ENCODE results near the gene OBSCN. TPM values are rescaled to one million over a fixed set of nuclear protein-coding genes. Genes with fewer than 3 reads are reported as not detected.
"Not testable (repeated sequence)": the region's sequence is repeated elsewhere in the genome, so short reads cannot be mapped to it uniquely, and the experiment has no call there.

Gene OBSCN
- total RNA-seq, 1 donor from 2014 or later, result 7.6 TPM

DNA sequence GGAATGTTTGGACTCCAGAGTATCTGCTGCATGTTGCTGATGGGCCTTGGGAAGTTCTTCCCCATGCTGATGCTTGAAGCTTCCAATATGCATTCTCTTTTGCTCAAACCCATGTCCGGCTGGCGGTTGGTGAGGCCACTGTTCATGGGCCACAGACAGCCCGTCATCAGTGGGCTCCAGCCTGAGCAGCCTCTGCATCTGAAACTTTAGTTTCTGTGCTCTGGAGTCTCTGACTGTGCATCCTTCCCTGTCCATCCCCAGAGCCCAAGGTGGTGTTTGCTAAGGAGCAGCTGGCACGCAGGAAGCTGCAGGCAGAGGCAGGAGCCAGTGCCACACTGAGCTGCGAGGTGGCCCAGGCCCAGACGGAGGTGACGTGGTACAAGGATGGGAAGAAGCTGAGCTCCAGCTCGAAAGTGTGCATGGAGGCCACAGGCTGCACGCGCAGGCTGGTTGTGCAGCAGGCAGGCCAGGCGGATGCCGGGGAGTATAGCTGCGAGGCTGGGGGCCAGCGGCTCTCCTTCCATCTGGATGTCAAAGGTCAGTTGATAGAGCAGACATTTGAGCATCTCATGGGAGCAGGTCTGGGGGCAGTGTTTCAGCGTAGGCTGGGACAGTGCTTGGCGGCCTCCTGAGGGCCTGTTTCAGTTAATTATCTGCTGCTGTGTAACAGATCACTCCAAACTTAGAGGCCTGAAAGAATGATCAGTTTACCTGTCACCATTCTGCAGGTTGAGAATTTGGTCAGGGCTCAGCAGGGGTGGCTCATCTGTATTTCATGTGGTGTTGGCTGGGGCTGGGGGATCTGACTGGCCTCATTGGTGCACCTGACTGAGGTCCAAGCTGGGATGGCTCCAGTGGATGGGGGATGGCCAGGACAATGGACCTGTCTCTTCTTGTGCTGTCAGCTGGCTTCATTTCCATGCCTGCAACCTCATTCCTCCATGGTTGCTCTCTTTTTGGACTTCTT, 16.6 kb downstream of the OBSCN start:
- H3K4me3 ChIP-seq (ENCODE audit: low read depth, low read length), result no peak overlapping the region
- H3K27me3 ChIP-seq (ENCODE audit: control insufficient read depth, insufficient read depth, low read length), result no peaks in the 10 kb centered on the region
- H3K36me3 ChIP-seq (ENCODE audit: control insufficient read depth, insufficient read depth, low read length), result peaks cover 13% of the 10 kb centered on the region
- TF ChIP-seq, protein P1, sequence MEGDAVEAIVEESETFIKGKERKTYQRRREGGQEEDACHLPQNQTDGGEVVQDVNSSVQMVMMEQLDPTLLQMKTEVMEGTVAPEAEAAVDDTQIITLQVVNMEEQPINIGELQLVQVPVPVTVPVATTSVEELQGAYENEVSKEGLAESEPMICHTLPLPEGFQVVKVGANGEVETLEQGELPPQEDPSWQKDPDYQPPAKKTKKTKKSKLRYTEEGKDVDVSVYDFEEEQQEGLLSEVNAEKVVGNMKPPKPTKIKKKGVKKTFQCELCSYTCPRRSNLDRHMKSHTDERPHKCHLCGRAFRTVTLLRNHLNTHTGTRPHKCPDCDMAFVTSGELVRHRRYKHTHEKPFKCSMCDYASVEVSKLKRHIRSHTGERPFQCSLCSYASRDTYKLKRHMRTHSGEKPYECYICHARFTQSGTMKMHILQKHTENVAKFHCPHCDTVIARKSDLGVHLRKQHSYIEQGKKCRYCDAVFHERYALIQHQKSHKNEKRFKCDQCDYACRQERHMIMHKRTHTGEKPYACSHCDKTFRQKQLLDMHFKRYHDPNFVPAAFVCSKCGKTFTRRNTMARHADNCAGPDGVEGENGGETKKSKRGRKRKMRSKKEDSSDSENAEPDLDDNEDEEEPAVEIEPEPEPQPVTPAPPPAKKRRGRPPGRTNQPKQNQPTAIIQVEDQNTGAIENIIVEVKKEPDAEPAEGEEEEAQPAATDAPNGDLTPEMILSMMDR (IDR thresholded peaks at IDR 0.05; ENCODE audit: insufficient read depth, low read length, severe bottlenecking), result no peak
- no peak for FAIRE-seq
- no peak for DNase-seq (ENCODE audit: low read depth)

DNA sequence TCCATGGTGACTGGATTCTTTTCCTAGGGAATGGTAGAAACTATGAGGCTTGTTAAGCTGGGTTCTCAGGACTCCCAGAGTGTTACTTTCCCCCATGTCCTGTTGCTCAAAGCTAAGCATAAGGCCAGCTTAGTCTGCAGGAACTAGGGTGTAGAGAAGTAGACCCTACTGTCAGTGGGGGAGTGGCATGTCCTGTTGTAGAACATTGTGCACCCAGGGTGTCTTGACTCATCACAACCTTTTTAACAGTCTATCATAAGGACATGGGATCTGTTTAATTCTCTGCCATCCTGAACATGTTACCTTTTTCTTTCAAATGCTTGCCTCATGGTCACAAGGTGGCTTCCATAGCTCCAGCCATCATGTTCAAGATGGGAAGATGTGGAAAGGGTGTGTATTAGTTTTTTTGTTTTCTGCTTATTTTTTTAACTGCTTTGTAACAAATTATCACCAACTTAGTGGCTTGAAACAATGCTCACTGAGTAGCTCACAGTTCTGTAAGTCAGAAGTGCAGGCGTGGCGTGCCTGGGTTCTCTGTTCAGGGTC, 17.4 kb downstream of the OBSCN start:
- FAIRE-seq, result peak; percentile 58
- DNase-seq (ENCODE audit: low read depth), result no peak
- Histone ChIP-seq H3K27me3 (ENCODE audit: control insufficient read depth, insufficient read depth, low read length) (no peaks in the 10 kb centered on the region), H3K36me3 (ENCODE audit: control insufficient read depth, insufficient read depth, low read length) (peaks cover 13% of the 10 kb centered on the region), H3K4me3 (ENCODE audit: low read depth, low read length) (no peak overlapping the region)
- TF ChIP-seq, protein P1 (IDR thresholded peaks at IDR 0.05; ENCODE audit: insufficient read depth, low read length, severe bottlenecking), result no peak

GRCh38 chr1:228225740-228226139, 17.9 kb downstream of the OBSCN start:
- H3K4me3 ChIP-seq (ENCODE audit: low read depth, low read length), result no peak overlapping the region
- H3K27me3 ChIP-seq (ENCODE audit: control insufficient read depth, insufficient read depth, low read length), result no peaks in the 10 kb centered on the region
- FAIRE-seq (no peak), DNase-seq (ENCODE audit: low read depth) (no peak)
- TF ChIP-seq, protein P1 (IDR thresholded peaks at IDR 0.05; ENCODE audit: insufficient read depth, low read length, severe bottlenecking), result no peak
- peaks cover 11% of the 10 kb centered on the region for H3K36me3 ChIP-seq (ENCODE audit: control insufficient read depth, insufficient read depth, low read length)

DNA sequence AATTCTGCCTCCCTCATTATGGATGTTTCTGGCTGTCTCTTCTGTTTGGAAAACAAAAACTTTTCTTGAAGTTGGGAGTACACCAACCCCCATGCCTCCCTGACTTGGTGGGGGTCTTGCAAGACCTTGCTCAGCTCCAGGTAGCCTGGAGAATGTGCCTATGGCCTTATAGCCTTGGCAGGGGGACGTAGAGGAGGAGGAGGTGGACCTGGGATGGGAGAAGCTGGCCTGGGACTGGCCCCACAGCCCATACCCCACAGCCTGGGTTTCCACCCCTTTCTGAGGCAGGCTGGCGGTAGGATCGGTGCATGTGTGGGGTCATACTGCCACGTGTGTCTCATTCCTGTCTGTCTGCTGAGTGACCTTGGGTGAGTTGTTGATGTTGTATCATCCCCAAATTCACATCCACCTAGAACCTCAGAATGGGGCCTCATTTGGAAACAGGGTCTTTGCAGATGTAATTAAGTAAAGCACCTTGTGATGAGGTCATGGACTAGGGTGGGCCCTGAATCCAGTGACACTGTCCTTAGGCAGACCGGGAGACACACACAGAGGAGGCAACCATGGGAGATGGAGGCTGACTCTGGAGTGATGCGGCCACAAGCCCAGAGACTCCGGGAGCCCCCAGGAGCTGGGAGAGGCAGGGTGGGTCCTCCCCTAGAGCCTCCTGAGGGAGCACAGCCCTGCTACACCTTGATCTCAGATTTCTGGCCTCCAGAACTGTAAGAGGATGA, 18.5 kb downstream of the OBSCN start:
- Histone ChIP-seq H3K27me3 (ENCODE audit: control insufficient read depth, insufficient read depth, low read length) (no peaks in the 10 kb centered on the region), H3K4me3 (ENCODE audit: low read depth, low read length) (no peak overlapping the region), H3K36me3 (ENCODE audit: control insufficient read depth, insufficient read depth, low read length) (peaks cover 11% of the 10 kb centered on the region)
- TF ChIP-seq, protein P1 (IDR thresholded peaks at IDR 0.05; ENCODE audit: insufficient read depth, low read length, severe bottlenecking), result no peak
- DNase-seq (ENCODE audit: low read depth) (no peak), FAIRE-seq (peak; percentile 47)

DNA sequence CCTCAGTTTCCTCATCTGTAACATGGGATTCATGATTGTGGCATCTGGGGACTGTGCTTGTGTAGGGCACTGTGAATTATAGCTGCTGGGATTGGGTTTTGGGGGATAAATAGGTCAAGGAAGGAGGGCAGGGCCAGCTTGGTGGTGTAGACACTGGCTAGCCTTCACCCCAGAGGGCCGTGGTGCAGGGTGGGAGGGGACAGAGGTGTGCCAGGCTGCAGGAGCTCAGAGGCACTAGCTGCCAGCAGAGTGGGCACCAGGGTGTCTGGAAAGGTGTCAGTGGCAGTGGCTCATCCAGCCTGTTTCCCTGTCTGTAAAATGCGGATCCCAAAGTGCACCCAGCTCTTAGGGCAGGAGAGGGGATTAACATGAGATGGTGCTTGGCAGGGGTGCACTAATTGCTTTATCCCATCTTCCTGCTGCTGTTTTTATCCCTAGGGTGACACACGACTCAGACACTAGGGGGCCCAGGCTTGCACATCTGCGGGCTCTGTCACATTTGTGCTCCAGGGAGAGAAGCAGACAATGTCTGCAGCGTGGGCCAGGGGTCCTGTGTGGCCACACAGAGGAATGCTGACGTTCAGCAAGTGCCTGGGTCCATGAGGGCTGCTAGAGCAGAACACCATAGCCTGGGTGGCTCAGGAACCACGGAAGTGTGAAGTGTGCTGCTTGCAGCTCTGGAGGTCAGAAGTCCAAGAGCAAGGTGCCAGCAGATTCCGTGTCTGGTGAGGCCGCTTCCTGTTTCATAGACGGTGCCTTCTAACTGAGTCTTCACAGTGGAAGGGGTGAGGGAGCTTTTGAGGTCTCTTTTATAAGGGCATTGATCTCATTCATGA, 19.3 kb downstream of the OBSCN start:
- peak; percentile 60 for FAIRE-seq
- H3K4me3 ChIP-seq (ENCODE audit: low read depth, low read length), result no peak overlapping the region
- H3K36me3 ChIP-seq (ENCODE audit: control insufficient read depth, insufficient read depth, low read length), result peaks cover 11% of the 10 kb centered on the region

DNA sequence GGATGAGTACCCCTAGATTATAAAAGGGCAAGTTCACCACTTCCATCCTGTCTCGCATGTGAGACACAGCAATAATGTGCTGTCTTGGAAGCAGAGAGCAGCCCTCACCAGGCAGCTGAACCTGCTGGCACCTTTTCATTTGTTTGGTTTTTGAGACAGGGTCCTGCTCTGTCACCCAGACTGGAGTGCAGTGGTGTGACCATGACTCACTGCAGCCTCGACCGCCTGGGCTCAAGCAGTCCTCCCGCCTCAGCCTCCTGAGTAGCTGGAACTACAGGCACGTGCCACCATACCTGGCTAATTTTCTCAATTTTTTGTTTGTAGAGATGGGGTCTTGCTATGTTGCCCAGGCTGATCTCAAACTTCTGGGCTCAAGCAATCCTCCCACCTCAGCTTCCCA, 20.3 kb downstream of the OBSCN start:
- not testable (repeated sequence) for H3K27me3 ChIP-seq (ENCODE audit: control insufficient read depth, insufficient read depth, low read length); DNase-seq (ENCODE audit: low read depth); H3K4me3 ChIP-seq (ENCODE audit: low read depth, low read length); FAIRE-seq
- H3K36me3 ChIP-seq (ENCODE audit: control insufficient read depth, insufficient read depth, low read length), result peaks cover 11% of the 10 kb centered on the region

More for the DNA sequence above, 19.3 kb downstream of the OBSCN start:
- no peaks in the 10 kb centered on the region for H3K27me3 ChIP-seq (ENCODE audit: control insufficient read depth, insufficient read depth, low read length)
- no peak for DNase-seq (ENCODE audit: low read depth)
- TF ChIP-seq, protein P1 (IDR thresholded peaks at IDR 0.05; ENCODE audit: insufficient read depth, low read length, severe bottlenecking), result no peak
